Type B pancreatic cell (in vitro differentiated cells): ENCODE measurements around the gene GLIPR1L2. TPM values are rescaled to one million over a fixed set of nuclear protein-coding genes. Genes with fewer than 3 reads are reported as not detected.

Experiments used
- DNase-seq: peaks from one replicate; pipeline ENCODE4 v3.0.0; 2021; ENCODE audit warnings: mixed read lengths; ENCODE audit not compliant: unreplicated experiment; ENCODE audit errors: extremely low spot score
- H3K27ac Mint-ChIP-seq: 2 replicates; pipeline ENCODE4 v1.8.0; 2021; ENCODE audit warnings: mild to moderate bottlenecking, mixed read lengths
- H3K27me3 Mint-ChIP-seq: 2 replicates; pipeline ENCODE4 v1.8.0; 2021; ENCODE audit warnings: mixed read lengths
- H3K36me3 Mint-ChIP-seq: 2 replicates; pipeline ENCODE4 v1.8.0; 2021; ENCODE audit warnings: mixed read lengths
- H3K4me1 Mint-ChIP-seq: one replicate; pipeline ENCODE4 v1.8.0; 2021; ENCODE audit warnings: mixed read lengths; ENCODE audit not compliant: unreplicated experiment
- H3K4me3 Mint-ChIP-seq: 2 replicates; pipeline ENCODE4 v1.8.0; 2021; ENCODE audit warnings: mild to moderate bottlenecking, mixed read lengths
- H3K9me3 Mint-ChIP-seq: 2 replicates; pipeline ENCODE4 v1.8.0; 2021; ENCODE audit warnings: mixed read lengths
- CTCF ChIP-seq: fragments of 200-600 bp; sonication (generic); conservative IDR thresholded peaks from 2 replicates; pipeline ENCODE4 v1.5.0; 2021; ENCODE audit warnings: antibody characterized with exemption, mild to moderate bottlenecking
- total RNA-seq: library from RNA; stranded (reverse); gene quantifications from 2 replicates; pipeline ENCODE4 v1.2.1, GENCODE V29; 2021; ENCODE audit warnings: low replicate concordance

GLIPR1L2 gene
- total RNA-seq, 1 donor from 2014 or later: 0.77 TPM

- Mint-ChIP-seq H3K27ac (no peak overlapping the region), H3K4me1 (no peaks in the 10 kb centered on the region), H3K27me3 (no peaks in the 10 kb centered on the region), H3K36me3 (no peaks in the 10 kb centered on the region), H3K9me3 (no peaks in the 10 kb centered on the region), H3K4me3 (no peak overlapping the region)
- TF ChIP-seq CTCF: no peak
- no peak for DNase-seq
Measured at GRCh38 chr12:75474116-75474515, 83.2 kb downstream of the GLIPR1L2 start.

- no peak for TF ChIP-seq CTCF
- Mint-ChIP-seq H3K27ac (no peak overlapping the region), H3K27me3 (no peaks in the 10 kb centered on the region), H3K36me3 (no peaks in the 10 kb centered on the region), H3K4me3 (no peak overlapping the region), H3K4me1 (peaks cover 5% of the 10 kb centered on the region), H3K9me3 (no peaks in the 10 kb centered on the region)
- DNase-seq: no peak
Measured at GRCh38 chr12:75476071-75476470, 85.2 kb downstream of the GLIPR1L2 start.

- Mint-ChIP-seq H3K9me3 (no peaks in the 10 kb centered on the region), H3K4me3 (no peak overlapping the region), H3K4me1 (peaks cover 8% of the 10 kb centered on the region), H3K27ac (no peak overlapping the region), H3K36me3 (no peaks in the 10 kb centered on the region), H3K27me3 (no peaks in the 10 kb centered on the region)
- TF ChIP-seq CTCF: no peak
- no peak for DNase-seq
Measured at GRCh38 chr12:75477137-75477536, 86.2 kb downstream of the GLIPR1L2 start.

- no peaks in the 10 kb centered on the region for H3K9me3 Mint-ChIP-seq
- H3K4me1 Mint-ChIP-seq: peaks cover 8% of the 10 kb centered on the region
- no peaks in the 10 kb centered on the region for H3K27me3 Mint-ChIP-seq
- DNase-seq: no peak
- H3K4me3 Mint-ChIP-seq: no peak overlapping the region
- no peaks in the 10 kb centered on the region for H3K36me3 Mint-ChIP-seq
- H3K27ac Mint-ChIP-seq: no peak overlapping the region
- TF ChIP-seq CTCF: no peak
Measured at GRCh38 chr12:75478116-75478794, 87.4 kb downstream of the GLIPR1L2 start.

GRCh38 chr12:75479963-75480461 is 89.1 kb downstream of the GLIPR1L2 start:
- DNase-seq: no peak
- Mint-ChIP-seq H3K9me3 (no peaks in the 10 kb centered on the region), H3K27ac (no peak overlapping the region), H3K36me3 (no peaks in the 10 kb centered on the region), H3K4me1 (peaks cover 8% of the 10 kb centered on the region), H3K27me3 (no peaks in the 10 kb centered on the region), H3K4me3 (no peak overlapping the region)
- TF ChIP-seq CTCF: no peak
